ENCODE measurements around the gene SMCO4.
"Not testable (repeated sequence)": the region's sequence is repeated elsewhere in the genome, so short reads cannot be mapped to it uniquely, and the experiment has no call there.

The SMCO4 gene

GRCh38 chr11:93559681-93560080 lies 16.5 kb upstream of the SMCO4 start:
- no peak for DNase-seq

GRCh38 chr11:93552874-93553273 lies 9.7 kb upstream of the SMCO4 start:
- no peak for DNase-seq

- no peak for DNase-seq
Observed at GRCh38 chr11:93549976-93550375, 6.8 kb upstream of the SMCO4 start.

- no peak for DNase-seq
Observed at GRCh38 chr11:93548679-93549319, 5.6 kb upstream of the SMCO4 start.

GRCh38 chr11:93547773-93548172 lies 4.6 kb upstream of the SMCO4 start:
- DNase-seq = no peak

GRCh38 chr11:93547028-93547427 lies 3.8 kb upstream of the SMCO4 start:
- no peak for DNase-seq

- DNase-seq = no peak
Observed at GRCh38 chr11:93545566-93545965, 2.4 kb upstream of the SMCO4 start.

GRCh38 chr11:93542811-93543229 lies 371 bp downstream of the SMCO4 start:
- peak; percentile 55 for DNase-seq

- peak; percentile 60 for DNase-seq
Observed at GRCh38 chr11:93541884-93542810, 1.0 kb downstream of the SMCO4 start.

GRCh38 chr11:93540896-93541553 lies 2.2 kb downstream of the SMCO4 start:
- DNase-seq = no peak

GRCh38 chr11:93540337-93540736 lies 2.9 kb downstream of the SMCO4 start:
- no peak for DNase-seq

GRCh38 chr11:93537767-93538261 lies 5.4 kb downstream of the SMCO4 start:
- no peak for DNase-seq

- peak; percentile 18 for DNase-seq
Observed at GRCh38 chr11:93537049-93537448, 6.1 kb downstream of the SMCO4 start.

GRCh38 chr11:93536101-93536861 lies 6.9 kb downstream of the SMCO4 start:
- no peak for DNase-seq

GRCh38 chr11:93535578-93535977 lies 7.6 kb downstream of the SMCO4 start:
- DNase-seq = not testable (repeated sequence)

GRCh38 chr11:93532806-93533205 lies 10.4 kb downstream of the SMCO4 start:
- no peak for DNase-seq

- no peak for DNase-seq
Observed at GRCh38 chr11:93532281-93532789, 10.9 kb downstream of the SMCO4 start.

- no peak for DNase-seq
Observed at GRCh38 chr11:93530468-93530826, 12.7 kb downstream of the SMCO4 start.

GRCh38 chr11:93529707-93530467 lies 13.3 kb downstream of the SMCO4 start:
- DNase-seq = no peak

GRCh38 chr11:93528757-93529645 lies 14.2 kb downstream of the SMCO4 start:
- DNase-seq = no peak

- DNase-seq = no peak
Observed at GRCh38 chr11:93528252-93528651, 14.9 kb downstream of the SMCO4 start.

All from retina (tissue), 1 donor.